ENCODE results near the gene PYROXD2. TPM values are rescaled to one million over a fixed set of nuclear protein-coding genes. Genes with fewer than 3 reads are reported as not detected.

Gene PYROXD2
- total and polyA plus RNA-seq, 2 of the 13 experiments (the other 11 are each of a cell fraction or from before 2014, with no cell fraction given): 2.0 to 6.2 TPM

GRCh38 chr10:98394851-98395440, 20.0 kb downstream of the PYROXD2 start:
- H3K27ac ChIP-seq (ENCODE audit: extremely low read length, insufficient read depth, low read length): no peak overlapping the region
- no TSS peak for BruUV-seq (replicated peaks)
- H3K9me3 ChIP-seq (ENCODE audit: low read length): no peaks in the 10 kb centered on the region
- H3K9ac ChIP-seq (ENCODE audit: insufficient read depth, low read depth, low read length): no peak overlapping the region
- CTCF ChIA-PET (ENCODE audit: low intra/inter-chr PET ratio, low total read pairs): no interaction called here
- H3K27me3 ChIP-seq (ENCODE audit: control insufficient read depth in 1 of 2, insufficient read depth in 2 of 2, low read length in 2 of 2): no peaks in the 10 kb centered on the region; a peak in 1 of 5 replicates
- FAIRE-seq (no peak), ATAC-seq (no peak), DNase-seq (ENCODE audit: low spot score) (no peak)
- intact Hi-C loops (cut with micrococcal nuclease; ENCODE audit: unreplicated experiment) (no loop called here), in situ Hi-C loops (cut with HindIII; ENCODE audit: extremely low pct_ligation_motif_present, low pct_unique_long_range_greater_than_20kb) (no loop called here)
- no peaks in the 10 kb centered on the region for H3K36me3 ChIP-seq (replicated peaks in 1 of 2; ENCODE audit: control insufficient read depth in 1 of 2, insufficient read depth in 2 of 2, low read length in 2 of 2)
- no peak overlapping the region for H3K4me3 ChIP-seq (replicated peaks in 1 of 3; ENCODE audit: insufficient read depth in 1 of 3, low read depth in 2 of 3, low read length in 3 of 3)
- H2AFZ ChIP-seq (ENCODE audit: low read length): no peak overlapping the region
- H4K20me1 ChIP-seq (ENCODE audit: insufficient read depth, low read length): no peaks in the 10 kb centered on the region
- no peaks in the 10 kb centered on the region for H3K79me2 ChIP-seq (ENCODE audit: insufficient read depth, low read length)
- POLR2A ChIA-PET: interaction anchor here (1.1 kb wide), 1 partner anchor 20 kb away, joined by 3 read pairs; the partner anchor contains the start of gene PYROXD2
- 35% methylated on average over 5 of the region's 8 CpGs for WGBS (ENCODE audit: low lambda C conversion rate)
- no peaks in the 10 kb centered on the region for H3K4me1 ChIP-seq (ENCODE audit: insufficient read depth, low read length)
- no peak overlapping the region for H3K4me2 ChIP-seq (ENCODE audit: low read depth, low read length)
- no peak for TF ChIP-seq KDM5B (CRISPR knock-in tag; IDR thresholded peaks at IDR 0.05; ENCODE audit: borderline replicate concordance)
- no peak for TF ChIP-seq SAFB2 (CRISPR knock-in tag; IDR thresholded peaks at IDR 0.05; ENCODE audit: borderline replicate concordance, low read depth)
- TF ChIP-seq ONECUT2 (CRISPR knock-in tag; IDR thresholded peaks at IDR 0.05): no peak
- TF ChIP-seq GPBP1L1 (CRISPR knock-in tag; IDR thresholded peaks at IDR 0.05): no peak
- TF ChIP-seq HNRNPH1 (optimal IDR thresholded peaks at IDR 0.05; ENCODE audit: low read depth, low read length): no peak
- no peak for TF ChIP-seq LCORL (IDR thresholded peaks at IDR 0.05)
- TF ChIP-seq LCORL (CRISPR knock-in tag; IDR thresholded peaks at IDR 0.05): no peak

GRCh38 chr10:98391578-98391991, 23.4 kb downstream of the PYROXD2 start:
- H3K36me3 ChIP-seq (replicated peaks in 1 of 2; ENCODE audit: control insufficient read depth in 1 of 2, insufficient read depth in 2 of 2, low read length in 2 of 2): no peaks in the 10 kb centered on the region
- H3K4me1 ChIP-seq (ENCODE audit: insufficient read depth, low read length): no peaks in the 10 kb centered on the region
- H2AFZ ChIP-seq (ENCODE audit: low read length): no peak overlapping the region
- H3K79me2 ChIP-seq (ENCODE audit: insufficient read depth, low read length): no peaks in the 10 kb centered on the region
- in situ Hi-C loops (cut with HindIII; ENCODE audit: extremely low pct_ligation_motif_present, low pct_unique_long_range_greater_than_20kb) (no loop called here), intact Hi-C loops (cut with micrococcal nuclease; ENCODE audit: unreplicated experiment) (no loop called here)
- FAIRE-seq: no peak
- 33% methylated on average over 3 of the region's 8 CpGs for WGBS (ENCODE audit: low lambda C conversion rate)
- POLR2A ChIA-PET: no interaction called here
- no peaks in the 10 kb centered on the region; a peak in 1 of 5 replicates for H3K27me3 ChIP-seq (ENCODE audit: control insufficient read depth in 1 of 2, insufficient read depth in 2 of 2, low read length in 2 of 2)
- no peak for ATAC-seq
- CTCF ChIA-PET (ENCODE audit: low intra/inter-chr PET ratio, low total read pairs): no interaction called here
- no peak overlapping the region for H3K4me3 ChIP-seq (replicated peaks in 1 of 3; ENCODE audit: insufficient read depth in 1 of 3, low read depth in 2 of 3, low read length in 3 of 3)
- H3K4me2 ChIP-seq (ENCODE audit: low read depth, low read length): no peak overlapping the region
- H3K9ac ChIP-seq (ENCODE audit: insufficient read depth, low read depth, low read length): no peak overlapping the region
- no TSS peak for BruUV-seq (replicated peaks)
- no peaks in the 10 kb centered on the region for H3K9me3 ChIP-seq (ENCODE audit: low read length)
- no peaks in the 10 kb centered on the region for H4K20me1 ChIP-seq (ENCODE audit: insufficient read depth, low read length)
- H3K27ac ChIP-seq (ENCODE audit: extremely low read length, insufficient read depth, low read length): no peak overlapping the region
- no peak for DNase-seq (ENCODE audit: low spot score)
- TF ChIP-seq HNF4G (IDR thresholded peaks at IDR 0.05; ENCODE audit: borderline replicate concordance, low read depth, low read length): no peak
- no peak for TF ChIP-seq HNF4G (CRISPR knock-in tag; IDR thresholded peaks at IDR 0.05; ENCODE audit: borderline replicate concordance, low read depth)
- no peak for TF ChIP-seq ZNF800 (CRISPR knock-in tag; IDR thresholded peaks at IDR 0.05)
- no peak for TF ChIP-seq TRIM22 (IDR thresholded peaks at IDR 0.05)
- no peak for TF ChIP-seq ZNF644 (CRISPR knock-in tag; IDR thresholded peaks at IDR 0.05; ENCODE audit: low read depth)
- no peak for TF ChIP-seq ZNF234 (CRISPR knock-in tag; conservative IDR thresholded peaks at IDR 0.05)
- no peak for TF ChIP-seq SNRNP70 (IDR thresholded peaks at IDR 0.05; ENCODE audit: low read depth, low read length)
